NT2/D1 (cell line): Measurements from ENCODE around the gene PBRM1.

Source experiments
- DNase-seq: peaks from one replicate; pipeline ENCODE4 v3.0.0-alpha.2; 2011; ENCODE audit warnings: low read depth, low spot score
- H3K27me3 ChIP-seq: 2 replicates; pipeline ENCODE4 v1.6.0; 2011; ENCODE audit warnings: mild to moderate bottlenecking; ENCODE audit not compliant: insufficient read length, insufficient read depth
- H3K36me3 ChIP-seq: 2 replicates; pipeline ENCODE4 v1.6.1; 2011; ENCODE audit warnings: mild to moderate bottlenecking, low read length, mixed read lengths; ENCODE audit not compliant: insufficient read depth, insufficient read length
- H3K4me1 ChIP-seq: 2 replicates; pipeline ENCODE4 v1.5.1; 2011; ENCODE audit not compliant: insufficient read depth, insufficient read length
- H3K4me3 ChIP-seq: 2 replicates; pipeline ENCODE4 v1.5.1; 2011; ENCODE audit warnings: low read depth; ENCODE audit not compliant: insufficient read length
- H3K9ac ChIP-seq: 2 replicates; pipeline ENCODE4 v1.6.0; 2011; ENCODE audit warnings: low read depth; ENCODE audit not compliant: insufficient read length
- H3K9me3 ChIP-seq: 2 replicates; pipeline ENCODE4 v1.5.1; 2011; ENCODE audit warnings: mild to moderate bottlenecking, low read length; ENCODE audit not compliant: insufficient read depth
- SUZ12 ChIP-seq: IDR thresholded peaks from 2 replicates; pipeline ENCODE4 v1.6.1; 2011; ENCODE audit not compliant: insufficient read length, insufficient read depth; ENCODE audit errors: extremely low read depth
- YY1 ChIP-seq: IDR thresholded peaks from 2 replicates; pipeline ENCODE4 v1.6.1; 2011; ENCODE audit not compliant: insufficient read length, insufficient read depth
- ZNF274 ChIP-seq: IDR thresholded peaks from 2 replicates; pipeline ENCODE4 v1.6.1; 2011; ENCODE audit warnings: mild to moderate bottlenecking, low read depth, low read length

PBRM1 gene

DNA sequence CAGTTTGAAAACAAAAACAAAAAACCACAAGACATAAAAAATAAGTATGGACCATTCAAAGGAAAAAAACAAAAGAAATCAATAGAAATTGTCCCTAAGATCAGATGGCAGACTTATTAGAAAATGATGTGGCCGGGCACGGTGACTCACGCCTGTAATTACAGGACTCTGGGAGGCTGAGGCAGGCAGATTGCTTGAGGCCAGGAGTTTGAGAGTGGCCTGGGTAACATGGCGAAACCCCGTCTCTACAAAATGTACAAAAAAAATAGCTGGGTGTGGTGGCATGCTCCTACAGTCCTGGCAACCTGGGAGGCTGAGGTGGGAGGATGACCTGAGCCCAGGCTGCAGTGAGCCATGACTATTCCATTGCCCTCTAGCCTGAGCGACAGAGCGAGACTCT lies 36.8 kb upstream of the PBRM1 start:
- no peaks in the 10 kb centered on the region for H3K9me3 ChIP-seq
- TF ChIP-seq SUZ12 = no peak
- DNase-seq = no peak
- H3K4me3 ChIP-seq = no peak overlapping the region
- H3K36me3 ChIP-seq = peaks cover 12% of the 10 kb centered on the region
- H3K4me1 ChIP-seq = no peaks in the 10 kb centered on the region
- no peaks in the 10 kb centered on the region for H3K27me3 ChIP-seq
- no peak overlapping the region for H3K9ac ChIP-seq

DNA sequence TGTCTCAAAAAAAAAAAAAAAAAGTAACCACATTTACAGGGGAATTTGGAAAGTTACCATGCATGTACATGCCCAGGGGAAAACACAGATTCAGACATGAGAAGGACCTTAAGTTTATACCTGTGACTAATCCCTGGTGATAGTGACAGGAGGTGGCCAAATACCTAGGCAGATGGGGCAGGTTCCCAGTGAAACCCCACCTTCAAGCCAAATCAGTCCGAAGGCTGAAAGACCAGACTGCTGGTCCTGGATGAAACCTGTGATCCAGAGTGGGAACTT lies 36.0 kb upstream of the PBRM1 start:
- no peak for DNase-seq
- TF ChIP-seq YY1 = no peak
- TF ChIP-seq ZNF274 = no peak
- no peak for TF ChIP-seq SUZ12
- Histone ChIP-seq H3K36me3 (peaks cover 12% of the 10 kb centered on the region), H3K4me1 (no peaks in the 10 kb centered on the region), H3K27me3 (no peaks in the 10 kb centered on the region), H3K9me3 (no peaks in the 10 kb centered on the region), H3K4me3 (no peak overlapping the region), H3K9ac (no peak overlapping the region)

GRCh38 chr3:52721002-52721729 lies 35.5 kb upstream of the PBRM1 start:
- Histone ChIP-seq H3K9me3 (no peaks in the 10 kb centered on the region), H3K4me1 (no peaks in the 10 kb centered on the region), H3K9ac (no peak overlapping the region), H3K36me3 (peaks cover 12% of the 10 kb centered on the region), H3K27me3 (no peaks in the 10 kb centered on the region), H3K4me3 (no peak overlapping the region)
- TF ChIP-seq ZNF274 = no peak
- no peak for TF ChIP-seq YY1
- TF ChIP-seq SUZ12 = no peak
- DNase-seq = no peak

GRCh38 chr3:52719618-52720017 lies 33.9 kb upstream of the PBRM1 start:
- H3K4me1 ChIP-seq = peaks cover 2% of the 10 kb centered on the region
- H3K9ac ChIP-seq = no peak overlapping the region
- no peak for TF ChIP-seq ZNF274
- no peak for TF ChIP-seq SUZ12
- TF ChIP-seq YY1 = no peak
- H3K27me3 ChIP-seq = no peaks in the 10 kb centered on the region
- DNase-seq = no peak
- H3K4me3 ChIP-seq = no peak overlapping the region
- no peaks in the 10 kb centered on the region for H3K9me3 ChIP-seq
- peaks cover 16% of the 10 kb centered on the region for H3K36me3 ChIP-seq

DNA sequence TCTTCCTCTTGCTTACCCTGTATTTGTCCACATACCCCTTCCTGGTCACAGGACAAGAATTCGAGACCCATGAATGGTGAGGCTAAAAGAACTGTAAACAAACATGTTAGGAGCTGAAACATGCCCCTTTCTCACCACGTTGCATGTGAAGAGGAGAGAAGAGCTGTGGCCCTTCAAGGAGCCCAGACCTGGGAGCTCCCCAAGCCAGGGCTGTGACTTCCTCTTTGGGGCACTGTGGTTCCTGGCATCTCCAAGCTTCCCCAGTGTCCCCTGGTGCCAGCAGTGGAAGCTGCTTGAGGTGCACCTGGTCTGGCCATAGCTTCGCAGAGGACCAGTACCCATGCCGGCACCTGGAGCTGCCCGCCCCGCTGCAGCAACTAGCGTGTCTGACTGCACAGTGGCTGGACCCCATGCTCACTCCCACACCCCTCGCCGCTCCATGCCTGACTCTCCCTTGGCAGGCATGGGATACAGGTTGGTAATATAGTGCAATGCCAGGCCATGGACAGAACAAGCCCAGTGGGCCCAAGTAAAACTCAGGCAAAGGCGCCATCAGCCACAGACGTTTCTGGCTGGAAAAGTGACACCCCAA lies 30.1 kb upstream of the PBRM1 start:
- no peak for DNase-seq
- Histone ChIP-seq H3K4me3 (no peak overlapping the region), H3K4me1 (peaks cover 2% of the 10 kb centered on the region), H3K9me3 (no peaks in the 10 kb centered on the region), H3K27me3 (no peaks in the 10 kb centered on the region), H3K36me3 (peaks cover 29% of the 10 kb centered on the region), H3K9ac (no peak overlapping the region)
- TF ChIP-seq ZNF274 (no peak), SUZ12 (no peak), YY1 (no peak)

DNA sequence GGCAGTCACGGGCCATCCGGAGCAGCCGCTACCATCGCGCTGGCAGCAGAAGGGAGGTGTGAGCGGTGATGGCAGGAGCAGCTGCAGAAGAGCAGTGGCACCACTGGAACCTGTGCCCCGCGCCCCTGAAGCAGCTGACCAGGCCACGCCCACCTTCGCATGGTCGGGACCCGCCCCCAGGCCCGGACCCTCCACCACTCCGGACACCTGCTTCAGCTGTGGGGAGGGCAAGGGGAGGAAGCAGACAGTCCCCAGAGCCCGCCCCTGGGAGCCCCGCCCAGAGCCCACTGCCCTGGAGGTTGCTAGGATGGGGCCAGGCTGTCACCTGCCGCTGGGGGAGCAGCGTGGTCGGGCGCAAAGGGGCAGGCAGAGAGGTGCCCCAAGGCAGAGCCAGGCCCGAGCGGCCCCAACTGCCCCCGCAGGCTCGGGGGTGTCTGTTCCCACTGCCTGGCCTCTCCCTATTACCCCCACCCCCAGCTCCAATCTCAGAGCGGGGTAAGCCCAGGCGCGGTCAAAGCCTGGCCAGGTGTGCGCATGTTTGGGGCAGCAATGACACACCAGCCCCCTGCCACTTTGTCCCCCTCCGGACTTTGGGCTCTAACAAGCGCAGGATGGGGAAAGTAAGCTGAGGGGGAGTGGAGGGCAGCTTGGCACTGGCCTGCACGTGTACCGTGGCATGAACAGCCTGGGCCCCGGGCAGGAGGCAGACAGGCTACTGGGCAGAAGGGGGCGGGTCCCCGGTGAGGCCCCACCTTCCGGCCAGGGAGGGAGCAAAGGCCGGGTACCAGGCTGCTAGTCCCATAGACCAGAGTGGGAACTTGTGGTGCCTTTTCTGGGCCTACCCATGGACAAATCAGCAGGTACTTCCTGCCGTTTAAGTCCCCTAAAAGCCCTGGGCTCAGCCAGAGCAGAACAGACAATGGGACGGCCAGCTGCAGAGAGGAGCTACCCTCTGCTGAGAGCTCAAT lies 28.9 kb upstream of the PBRM1 start:
- no peak for DNase-seq
- peaks cover 2% of the 10 kb centered on the region for H3K4me1 ChIP-seq
- no peak overlapping the region for H3K9ac ChIP-seq
- H3K4me3 ChIP-seq = no peak overlapping the region
- no peaks in the 10 kb centered on the region for H3K9me3 ChIP-seq
- H3K27me3 ChIP-seq = no peaks in the 10 kb centered on the region
- TF ChIP-seq ZNF274 (no peak), YY1 (no peak), SUZ12 (no peak)
- peaks cover 37% of the 10 kb centered on the region for H3K36me3 ChIP-seq
